Type B pancreatic cell (in vitro differentiated cells): ENCODE measurements around the gene EIF4H. TPM values are rescaled to one million over a fixed set of nuclear protein-coding genes. Genes with fewer than 3 reads are reported as not detected.

ENCODE experiments used
- DNase-seq: peaks from one replicate; pipeline ENCODE4 v3.0.0; 2021; ENCODE audit warnings: mixed read lengths; ENCODE audit not compliant: unreplicated experiment; ENCODE audit errors: extremely low spot score
- H3K27ac Mint-ChIP-seq: 2 replicates; pipeline ENCODE4 v1.8.0; 2021; ENCODE audit warnings: mild to moderate bottlenecking, mixed read lengths
- H3K27me3 Mint-ChIP-seq: 2 replicates; pipeline ENCODE4 v1.8.0; 2021; ENCODE audit warnings: mixed read lengths
- H3K36me3 Mint-ChIP-seq: 2 replicates; pipeline ENCODE4 v1.8.0; 2021; ENCODE audit warnings: mixed read lengths
- H3K4me1 Mint-ChIP-seq: one replicate; pipeline ENCODE4 v1.8.0; 2021; ENCODE audit warnings: mixed read lengths; ENCODE audit not compliant: unreplicated experiment
- H3K4me3 Mint-ChIP-seq: 2 replicates; pipeline ENCODE4 v1.8.0; 2021; ENCODE audit warnings: mild to moderate bottlenecking, mixed read lengths
- H3K9me3 Mint-ChIP-seq: 2 replicates; pipeline ENCODE4 v1.8.0; 2021; ENCODE audit warnings: mixed read lengths
- total RNA-seq: library from RNA; stranded (reverse); gene quantifications from 2 replicates; pipeline ENCODE4 v1.2.1, GENCODE V29; 2021; ENCODE audit warnings: low replicate concordance
- TF ChIP-seq, protein P1 (sequence below): fragments of 200-600 bp; sonication (generic); conservative IDR thresholded peaks from 2 replicates; pipeline ENCODE4 v1.5.0; 2021; ENCODE audit warnings: antibody characterized with exemption, mild to moderate bottlenecking

The EIF4H gene
- total RNA-seq, 1 donor from 2014 or later, result 251 TPM

GRCh38 chr7:74138334-74138867, 35.8 kb upstream of the EIF4H start:
- Mint-ChIP-seq H3K4me1 (no peaks in the 10 kb centered on the region), H3K36me3 (no peaks in the 10 kb centered on the region), H3K4me3 (no peak overlapping the region), H3K9me3 (no peaks in the 10 kb centered on the region), H3K27me3 (no peaks in the 10 kb centered on the region), H3K27ac (peak overlapping the region; percentile 46)
- no peak for DNase-seq
- TF ChIP-seq, protein P1, sequence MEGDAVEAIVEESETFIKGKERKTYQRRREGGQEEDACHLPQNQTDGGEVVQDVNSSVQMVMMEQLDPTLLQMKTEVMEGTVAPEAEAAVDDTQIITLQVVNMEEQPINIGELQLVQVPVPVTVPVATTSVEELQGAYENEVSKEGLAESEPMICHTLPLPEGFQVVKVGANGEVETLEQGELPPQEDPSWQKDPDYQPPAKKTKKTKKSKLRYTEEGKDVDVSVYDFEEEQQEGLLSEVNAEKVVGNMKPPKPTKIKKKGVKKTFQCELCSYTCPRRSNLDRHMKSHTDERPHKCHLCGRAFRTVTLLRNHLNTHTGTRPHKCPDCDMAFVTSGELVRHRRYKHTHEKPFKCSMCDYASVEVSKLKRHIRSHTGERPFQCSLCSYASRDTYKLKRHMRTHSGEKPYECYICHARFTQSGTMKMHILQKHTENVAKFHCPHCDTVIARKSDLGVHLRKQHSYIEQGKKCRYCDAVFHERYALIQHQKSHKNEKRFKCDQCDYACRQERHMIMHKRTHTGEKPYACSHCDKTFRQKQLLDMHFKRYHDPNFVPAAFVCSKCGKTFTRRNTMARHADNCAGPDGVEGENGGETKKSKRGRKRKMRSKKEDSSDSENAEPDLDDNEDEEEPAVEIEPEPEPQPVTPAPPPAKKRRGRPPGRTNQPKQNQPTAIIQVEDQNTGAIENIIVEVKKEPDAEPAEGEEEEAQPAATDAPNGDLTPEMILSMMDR, result no peak

DNA sequence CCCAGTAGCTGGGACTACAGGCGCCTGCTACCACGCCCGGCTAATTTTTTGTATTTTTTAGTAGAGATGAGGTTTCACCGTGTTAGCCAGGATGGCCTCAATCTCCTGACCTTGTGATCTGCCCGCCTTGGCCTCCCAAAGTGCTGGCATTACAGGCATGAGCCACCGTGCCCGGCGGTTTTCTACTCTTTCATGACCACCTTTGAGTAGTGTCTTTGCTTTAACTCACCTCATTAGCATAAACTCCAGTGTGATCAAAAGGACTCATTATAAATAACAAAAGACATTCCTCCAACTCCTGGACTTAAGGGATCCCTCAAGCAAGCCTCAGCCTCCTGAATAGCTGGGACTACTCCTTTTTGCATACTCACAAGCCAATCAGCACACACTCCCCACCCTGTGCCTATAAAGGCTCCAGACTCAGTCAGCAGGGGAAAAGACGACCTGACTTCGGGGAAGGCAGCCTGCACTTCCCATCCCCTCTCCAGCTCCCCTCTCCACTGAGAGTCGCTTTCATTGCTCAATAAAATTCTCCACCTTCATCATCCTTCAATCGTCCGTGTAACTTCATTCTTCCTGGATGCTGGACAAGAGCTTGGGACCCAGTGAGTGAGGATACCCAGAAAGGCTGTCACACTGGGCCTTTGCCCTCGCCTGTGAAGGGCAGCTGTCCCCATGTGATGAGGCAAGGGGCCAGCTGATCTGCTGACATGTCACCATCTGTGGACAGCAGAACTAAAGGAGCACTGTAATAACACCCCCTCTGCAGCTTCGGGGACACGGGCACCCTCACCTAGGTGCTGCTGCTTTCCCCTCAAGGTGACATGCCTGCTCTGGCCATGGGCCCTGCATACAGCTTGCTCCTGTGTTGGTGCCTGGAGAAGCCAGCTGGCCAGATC, 35.0 kb upstream of the EIF4H start:
- Mint-ChIP-seq H3K36me3 (no peaks in the 10 kb centered on the region), H3K9me3 (no peaks in the 10 kb centered on the region), H3K4me1 (no peaks in the 10 kb centered on the region), H3K27me3 (no peaks in the 10 kb centered on the region), H3K4me3 (no peak overlapping the region), H3K27ac (peak overlapping the region; percentile 46)
- TF ChIP-seq, protein P1, result no peak
- no peak for DNase-seq

DNA sequence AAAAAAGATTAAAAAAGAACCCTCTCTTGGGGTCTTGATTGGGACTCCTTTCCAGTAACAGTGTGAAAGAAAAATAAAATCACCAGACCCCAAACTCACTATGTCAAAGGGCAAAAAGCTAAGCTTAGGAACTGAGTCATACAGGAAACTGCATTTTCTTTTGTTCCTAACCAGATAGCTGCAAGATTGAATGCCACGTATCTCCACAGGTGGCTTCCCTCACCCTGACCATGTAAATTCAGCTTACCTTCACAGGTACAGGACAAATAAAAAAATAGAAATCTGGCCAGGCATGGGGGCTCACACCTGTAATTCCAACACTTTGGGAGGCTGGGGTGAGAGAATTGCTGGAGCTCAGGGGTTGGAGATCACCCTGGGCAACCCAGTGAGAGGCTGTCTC, 32.5 kb upstream of the EIF4H start:
- no peak for DNase-seq
- Mint-ChIP-seq H3K27ac (no peak overlapping the region), H3K9me3 (no peaks in the 10 kb centered on the region), H3K4me3 (no peak overlapping the region), H3K27me3 (no peaks in the 10 kb centered on the region), H3K4me1 (no peaks in the 10 kb centered on the region), H3K36me3 (no peaks in the 10 kb centered on the region)
- TF ChIP-seq, protein P1, result no peak

DNA sequence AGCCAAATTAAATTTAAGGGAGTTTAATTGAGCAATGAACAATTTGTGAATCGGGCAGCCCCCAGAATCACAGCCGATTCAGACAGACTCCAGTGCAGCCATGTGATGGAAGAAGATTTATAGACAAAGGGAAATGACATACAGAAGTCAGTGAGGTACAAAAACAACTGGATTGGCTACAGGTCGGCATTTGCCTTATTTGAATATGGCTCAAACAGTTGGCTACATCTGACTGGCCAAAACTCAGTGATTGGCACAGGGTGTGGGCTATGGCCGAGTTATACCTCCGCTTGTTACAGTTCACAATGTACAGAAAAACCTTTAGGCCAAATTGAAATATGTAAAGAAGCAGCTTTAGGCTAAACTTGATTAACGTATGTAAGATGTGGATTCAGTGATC, 30.8 kb upstream of the EIF4H start:
- TF ChIP-seq, protein P1, result no peak
- H3K36me3 Mint-ChIP-seq, result no peaks in the 10 kb centered on the region
- no peak for DNase-seq

GRCh38 chr7:74148491-74148890, 25.7 kb upstream of the EIF4H start:
- DNase-seq, result no peak
- no peaks in the 10 kb centered on the region for H3K36me3 Mint-ChIP-seq
- H3K27ac Mint-ChIP-seq, result no peak overlapping the region
- H3K9me3 Mint-ChIP-seq, result no peaks in the 10 kb centered on the region
- TF ChIP-seq, protein P1, result no peak
- no peak overlapping the region for H3K4me3 Mint-ChIP-seq
- no peaks in the 10 kb centered on the region for H3K27me3 Mint-ChIP-seq
- H3K4me1 Mint-ChIP-seq, result peaks cover 7% of the 10 kb centered on the region

More for the DNA sequence above, 30.8 kb upstream of the EIF4H start:
- Mint-ChIP-seq H3K27ac (no peak overlapping the region), H3K4me3 (no peak overlapping the region), H3K27me3 (no peaks in the 10 kb centered on the region), H3K9me3 (no peaks in the 10 kb centered on the region), H3K4me1 (no peaks in the 10 kb centered on the region)
